ENCODE data around the gene MED12L. TPM values are rescaled to one million over a fixed set of nuclear protein-coding genes. Genes with fewer than 3 reads are reported as not detected.
"Not testable (repeated sequence)": the region's sequence is repeated elsewhere in the genome, so short reads cannot be mapped to it uniquely, and the experiment has no call there.

The MED12L gene
- total RNA-seq, 2 donors from 2014 or later: 4.4 to 5.8 TPM

DNA sequence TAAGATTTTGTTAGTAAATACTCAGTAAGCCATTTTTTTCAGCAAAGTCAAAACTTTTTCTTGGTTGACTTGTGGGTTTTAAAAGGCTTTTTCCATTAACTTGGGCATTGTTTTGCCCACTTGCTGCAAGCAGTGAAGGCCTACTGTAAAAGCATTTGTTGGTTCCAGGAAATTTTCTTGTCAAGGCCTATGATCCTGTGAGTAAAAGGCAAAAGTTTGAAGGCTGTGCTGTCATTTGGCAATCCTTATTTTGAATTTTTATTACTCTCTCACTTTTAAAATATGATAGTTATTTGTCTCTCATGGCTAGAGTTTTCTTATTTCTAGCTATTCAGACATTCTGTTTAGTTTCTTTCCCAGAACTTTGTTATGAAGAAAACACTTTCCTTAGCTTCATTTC is 286.1 kb downstream of the MED12L start:
- ATAC-seq (replicated peaks in 1 of 2): no peak
- DNase-seq: no peak
- no peak overlapping the region for H3K4me3 Mint-ChIP-seq
- no peaks in the 10 kb centered on the region for H3K9me3 Mint-ChIP-seq
- H3K36me3 Mint-ChIP-seq (ENCODE audit: insufficient read depth in 2 of 2): no peaks in the 10 kb centered on the region
- no peak overlapping the region for H3K27ac Mint-ChIP-seq
- H3K4me1 Mint-ChIP-seq (ENCODE audit: low read depth): no peaks in the 10 kb centered on the region
- H3K27me3 Mint-ChIP-seq (ENCODE audit: low read depth): no peaks in the 10 kb centered on the region

DNA sequence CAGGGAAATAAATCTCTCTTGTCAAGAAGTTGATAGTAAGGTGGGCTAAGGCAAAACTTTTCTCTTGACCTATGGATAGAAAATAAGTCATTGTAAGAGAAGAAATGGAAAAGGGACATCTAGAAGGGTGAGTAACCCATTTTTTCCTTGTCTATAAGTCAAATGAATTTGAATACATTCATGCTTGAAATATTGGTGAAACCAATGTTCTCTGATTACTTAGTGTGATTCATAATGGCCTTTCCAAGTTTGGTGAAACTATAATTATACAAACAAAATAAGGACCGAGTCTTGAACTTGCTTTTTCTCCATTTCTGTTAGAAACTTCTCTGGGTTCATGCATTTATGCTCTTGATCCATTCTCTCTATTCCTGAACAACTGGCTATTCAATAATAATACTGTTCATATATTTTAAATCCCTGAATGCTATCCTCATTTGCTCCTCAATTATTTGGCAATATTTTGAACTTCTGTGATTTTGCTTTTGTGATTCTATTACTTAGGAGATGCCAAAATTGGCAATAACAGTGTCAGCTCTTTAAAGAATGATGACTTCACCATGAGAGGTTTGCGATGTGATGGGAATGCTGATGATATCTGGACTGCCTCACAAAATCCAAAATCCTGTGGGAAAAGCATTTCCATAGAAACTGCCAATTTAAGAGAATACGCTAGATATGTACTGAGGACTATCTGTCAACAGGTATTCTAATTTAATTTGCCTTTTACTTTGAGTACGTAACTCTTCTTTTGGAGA is 286.8 kb downstream of the MED12L start:
- ATAC-seq (replicated peaks in 1 of 2): no peak
- H3K27me3 Mint-ChIP-seq (ENCODE audit: low read depth): no peaks in the 10 kb centered on the region
- no peak for DNase-seq
- no peak overlapping the region for H3K27ac Mint-ChIP-seq
- no peaks in the 10 kb centered on the region for H3K36me3 Mint-ChIP-seq (ENCODE audit: insufficient read depth in 2 of 2)
- no peak overlapping the region for H3K4me3 Mint-ChIP-seq
- no peaks in the 10 kb centered on the region for H3K4me1 Mint-ChIP-seq (ENCODE audit: low read depth)
- no peaks in the 10 kb centered on the region for H3K9me3 Mint-ChIP-seq

DNA sequence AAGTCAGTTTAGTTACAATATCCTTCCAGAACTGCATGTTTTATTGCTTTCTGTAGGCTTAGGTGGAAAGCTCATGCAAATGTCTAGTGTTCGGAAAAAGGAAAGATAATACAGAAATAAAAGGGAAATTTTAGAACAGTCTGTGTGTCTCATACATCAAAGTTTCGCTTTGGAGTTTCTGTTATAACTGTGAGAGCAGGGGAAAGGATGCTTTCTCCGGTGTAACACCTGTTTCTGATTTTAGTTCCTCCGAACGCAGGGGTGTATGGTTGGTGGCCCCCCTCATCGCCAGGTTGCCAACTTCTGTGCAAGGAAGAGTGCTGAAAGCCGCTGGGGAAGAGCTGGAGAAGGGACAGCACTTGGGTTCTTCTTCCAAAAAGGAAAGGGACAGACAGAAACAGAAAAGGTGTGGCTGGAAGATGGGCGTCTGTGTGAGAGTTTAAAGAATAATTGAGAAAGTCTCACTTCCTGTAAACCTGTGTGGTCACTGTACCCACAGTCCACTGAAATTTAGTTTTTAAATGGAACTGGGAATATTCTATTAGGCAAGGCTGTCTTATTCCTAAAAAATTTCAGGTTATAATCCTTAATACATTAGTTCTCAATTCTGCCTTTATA is 292.4 kb downstream of the MED12L start:
- Mint-ChIP-seq H3K36me3 (ENCODE audit: insufficient read depth in 2 of 2) (no peaks in the 10 kb centered on the region), H3K27me3 (ENCODE audit: low read depth) (no peaks in the 10 kb centered on the region), H3K4me1 (ENCODE audit: low read depth) (no peaks in the 10 kb centered on the region), H3K4me3 (no peak overlapping the region), H3K9me3 (no peaks in the 10 kb centered on the region), H3K27ac (no peak overlapping the region)
- ATAC-seq (replicated peaks in 1 of 2): no peak
- no peak for DNase-seq

DNA sequence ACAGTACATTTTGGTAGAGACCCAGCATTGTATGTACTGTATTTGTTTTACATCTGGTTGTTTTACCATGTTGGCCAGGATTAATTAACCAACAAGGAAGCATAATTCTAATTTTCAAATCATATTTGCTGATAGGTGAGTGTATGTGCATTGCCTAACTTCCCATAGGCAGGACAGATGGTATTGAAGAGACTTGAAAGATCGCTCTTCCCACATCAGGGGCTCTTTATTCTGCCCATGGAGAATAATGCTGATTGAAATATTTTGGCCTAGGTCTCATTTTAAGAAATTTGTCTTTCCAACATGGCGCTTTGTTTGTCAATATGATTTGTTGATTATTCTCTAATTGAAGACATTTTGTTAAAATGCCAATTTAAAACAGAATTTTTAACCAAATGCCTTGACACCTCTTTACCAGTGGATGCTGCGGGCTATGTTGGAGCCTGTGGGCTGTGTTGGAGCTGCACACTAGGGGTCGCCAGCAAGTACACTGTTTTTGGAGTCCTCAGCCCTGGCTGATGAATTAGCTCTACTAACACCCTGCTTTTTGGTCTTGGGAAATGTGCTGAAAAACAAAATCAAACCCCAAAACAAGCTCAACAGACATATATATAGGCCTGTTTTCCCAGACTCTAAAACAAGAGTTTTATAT is 293.7 kb downstream of the MED12L start:
- no peak overlapping the region for H3K4me3 Mint-ChIP-seq
- no peak for ATAC-seq (replicated peaks in 1 of 2)
- H3K27me3 Mint-ChIP-seq (ENCODE audit: low read depth): no peaks in the 10 kb centered on the region
- H3K27ac Mint-ChIP-seq: no peak overlapping the region
- no peaks in the 10 kb centered on the region for H3K9me3 Mint-ChIP-seq
- H3K4me1 Mint-ChIP-seq (ENCODE audit: low read depth): no peaks in the 10 kb centered on the region
- no peaks in the 10 kb centered on the region for H3K36me3 Mint-ChIP-seq (ENCODE audit: insufficient read depth in 2 of 2)
- DNase-seq: peak; percentile 8 to 12

DNA sequence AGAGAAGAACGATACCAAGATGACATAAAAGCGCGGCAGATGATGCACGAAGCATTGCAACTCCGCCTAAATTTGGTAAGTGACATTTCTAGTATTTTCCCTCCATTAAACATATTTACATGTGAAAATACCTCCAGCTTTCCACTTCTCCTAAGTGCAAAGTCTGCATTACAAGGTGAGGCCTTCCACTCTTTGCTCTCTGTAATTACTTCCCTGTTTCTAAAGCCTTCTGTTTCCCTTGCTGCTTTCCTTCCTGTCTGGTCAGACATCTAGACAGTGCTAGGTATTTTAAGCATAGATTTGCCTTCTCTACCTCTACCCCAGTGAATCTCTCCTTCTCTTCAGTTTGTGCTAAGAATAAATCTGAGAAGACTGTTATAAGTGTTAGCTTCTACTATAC is 297.2 kb downstream of the MED12L start:
- no peaks in the 10 kb centered on the region for H3K9me3 Mint-ChIP-seq
- ATAC-seq (replicated peaks in 1 of 2): no peak
- no peaks in the 10 kb centered on the region for H3K36me3 Mint-ChIP-seq (ENCODE audit: insufficient read depth in 2 of 2)
- H3K27me3 Mint-ChIP-seq (ENCODE audit: low read depth): no peaks in the 10 kb centered on the region
- no peak overlapping the region for H3K27ac Mint-ChIP-seq
- H3K4me3 Mint-ChIP-seq: no peak overlapping the region
- H3K4me1 Mint-ChIP-seq (ENCODE audit: low read depth): peaks cover 6% of the 10 kb centered on the region
- no peak for DNase-seq

DNA sequence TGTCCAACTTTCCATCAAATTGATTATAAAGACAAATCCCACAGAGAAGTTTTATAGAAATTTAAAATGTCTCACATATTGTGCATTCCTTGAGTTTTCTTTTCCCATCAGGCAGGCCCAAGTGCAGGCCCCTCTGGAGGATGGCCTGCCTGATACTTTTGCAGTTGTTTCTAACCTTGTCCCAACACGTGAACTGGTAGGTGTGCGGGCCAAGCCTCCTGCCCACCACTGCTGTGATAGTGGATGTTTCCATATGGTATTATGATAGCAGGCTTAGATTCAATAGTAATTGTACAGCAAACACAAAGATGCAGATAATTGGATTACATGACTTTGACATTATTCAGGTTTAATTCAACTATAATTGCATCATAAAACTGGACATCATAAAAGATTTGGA is 297.6 kb downstream of the MED12L start:
- no peak for ATAC-seq (replicated peaks in 1 of 2)
- no peak for DNase-seq
- Mint-ChIP-seq H3K27me3 (ENCODE audit: low read depth) (no peaks in the 10 kb centered on the region), H3K36me3 (ENCODE audit: insufficient read depth in 2 of 2) (no peaks in the 10 kb centered on the region), H3K4me3 (no peak overlapping the region), H3K9me3 (no peaks in the 10 kb centered on the region), H3K4me1 (ENCODE audit: low read depth) (peaks cover 6% of the 10 kb centered on the region), H3K27ac (no peak overlapping the region)

DNA sequence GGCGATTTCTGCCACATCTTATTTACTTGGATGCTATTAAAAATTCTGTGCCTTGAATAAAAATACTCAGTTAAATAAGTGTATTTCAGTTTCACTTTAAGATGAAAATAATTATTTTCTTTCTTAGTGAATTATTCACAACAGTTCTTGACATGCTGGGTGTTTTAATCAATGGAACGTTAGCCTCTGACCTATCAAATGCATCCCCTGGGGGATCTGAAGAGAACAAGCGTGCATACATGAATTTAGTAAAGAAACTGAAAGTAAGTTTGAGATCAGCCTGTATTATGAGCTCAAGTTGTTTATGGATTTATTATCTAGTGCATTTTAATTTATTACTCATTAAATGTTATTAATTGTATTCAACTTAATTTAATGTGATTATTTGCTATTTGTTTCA is 298.5 kb downstream of the MED12L start:
- H3K9me3 Mint-ChIP-seq: no peaks in the 10 kb centered on the region

DNA sequence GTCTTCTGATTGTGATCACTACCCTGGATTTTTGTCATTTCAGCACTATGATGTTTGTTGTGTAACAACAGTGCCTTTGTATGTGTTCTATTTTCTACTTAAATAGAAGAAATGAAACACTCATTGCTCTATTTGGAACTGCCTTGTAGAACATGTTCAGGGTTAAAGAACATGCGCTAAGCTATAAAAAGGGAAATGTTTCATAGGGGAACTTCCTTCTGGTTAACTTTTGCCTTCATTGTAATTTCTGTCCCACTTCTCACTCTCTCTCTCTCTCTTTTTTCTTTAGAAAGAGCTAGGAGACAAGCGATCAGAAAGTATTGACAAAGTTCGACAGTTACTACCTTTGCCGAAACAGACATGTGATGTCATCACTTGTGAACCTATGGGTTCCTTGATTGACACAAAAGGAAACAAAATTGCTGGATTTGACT is 299.3 kb downstream of the MED12L start, which contains the start of gene P2RY12:
Gene P2RY12, minus strand, starts transcription at position 13 of the 434 bp plus-strand sequence. CDS start 45,908 bp downstream, outside the sequence.
- peak within 1 kb of the TSS; percentile 30 to 41 for H3K4me3 Mint-ChIP-seq
- no peak within 1 kb of the TSS for H3K27ac Mint-ChIP-seq
- H3K27me3 Mint-ChIP-seq (ENCODE audit: low read depth): no peaks in the 10 kb centered on the region
- DNase-seq: no peak
- H3K4me1 Mint-ChIP-seq (ENCODE audit: low read depth): peaks cover 6% of the 10 kb centered on the region
- no peaks in the 10 kb centered on the region for H3K36me3 Mint-ChIP-seq (ENCODE audit: insufficient read depth in 2 of 2)
- ATAC-seq (replicated peaks in 1 of 2): no peak
- H3K9me3 Mint-ChIP-seq: no peaks in the 10 kb centered on the region

More for the DNA sequence above, 298.5 kb downstream of the MED12L start:
- DNase-seq (no peak), ATAC-seq (replicated peaks in 1 of 2) (no peak)
- H3K4me1 Mint-ChIP-seq (ENCODE audit: low read depth): peaks cover 6% of the 10 kb centered on the region
- H3K36me3 Mint-ChIP-seq (ENCODE audit: insufficient read depth in 2 of 2): no peaks in the 10 kb centered on the region
- H3K27me3 Mint-ChIP-seq (ENCODE audit: low read depth): no peaks in the 10 kb centered on the region
- no peak overlapping the region for H3K27ac Mint-ChIP-seq
- H3K4me3 Mint-ChIP-seq: no peak overlapping the region

DNA sequence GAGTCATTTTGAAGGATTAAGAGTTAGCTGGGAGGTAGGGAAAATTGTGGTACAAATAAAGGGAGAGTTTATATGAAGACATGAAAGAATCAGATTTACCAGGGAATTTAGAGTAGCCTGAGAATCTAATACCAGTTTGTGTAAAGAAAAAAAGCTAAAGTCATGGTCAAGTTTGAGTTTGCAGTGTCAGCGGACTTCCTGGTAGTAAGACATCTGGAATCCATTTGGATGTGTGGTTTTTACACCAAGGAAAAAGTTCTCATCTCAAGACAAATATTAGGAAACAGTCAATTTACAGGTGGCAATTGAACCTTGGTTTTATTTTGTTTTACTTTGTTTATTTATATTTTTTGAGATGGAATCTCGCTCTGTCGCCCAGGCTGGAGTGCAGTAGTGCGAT is 300.6 kb downstream of the MED12L start:
- H3K27me3 Mint-ChIP-seq (ENCODE audit: low read depth): no peaks in the 10 kb centered on the region
- no peaks in the 10 kb centered on the region for H3K36me3 Mint-ChIP-seq (ENCODE audit: insufficient read depth in 2 of 2)
- H3K4me3 Mint-ChIP-seq: no peak overlapping the region
- peaks cover 6% of the 10 kb centered on the region for H3K4me1 Mint-ChIP-seq (ENCODE audit: low read depth)
- no peak for ATAC-seq (replicated peaks in 1 of 2)
- H3K27ac Mint-ChIP-seq: no peak overlapping the region
- DNase-seq: no peak
- no peaks in the 10 kb centered on the region for H3K9me3 Mint-ChIP-seq

DNA sequence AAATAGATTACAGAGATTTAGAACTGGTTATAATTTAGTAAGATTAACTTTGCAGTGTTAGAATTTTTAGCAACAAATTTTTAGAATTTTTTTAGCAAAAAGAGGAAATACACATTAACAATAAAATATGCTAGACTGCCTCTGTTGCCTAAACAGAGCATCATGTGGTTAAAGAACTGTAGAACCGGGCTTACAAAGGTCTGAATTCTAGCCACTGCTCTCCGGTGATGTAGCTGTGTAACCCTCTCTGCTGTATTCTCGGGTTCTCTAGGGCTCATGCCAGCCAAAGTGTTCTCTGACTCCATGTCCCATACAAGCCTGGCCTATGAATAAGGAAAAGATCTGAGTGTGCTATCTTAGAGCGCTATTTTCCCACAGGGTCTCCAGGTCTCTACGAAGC is 302.0 kb downstream of the MED12L start:
- Mint-ChIP-seq H3K4me1 (ENCODE audit: low read depth) (peaks cover 6% of the 10 kb centered on the region), H3K36me3 (ENCODE audit: insufficient read depth in 2 of 2) (no peaks in the 10 kb centered on the region), H3K9me3 (no peaks in the 10 kb centered on the region), H3K4me3 (no peak overlapping the region), H3K27me3 (ENCODE audit: low read depth) (no peaks in the 10 kb centered on the region), H3K27ac (no peak overlapping the region)
- no peak for ATAC-seq (replicated peaks in 1 of 2)
- no peak for DNase-seq

DNA sequence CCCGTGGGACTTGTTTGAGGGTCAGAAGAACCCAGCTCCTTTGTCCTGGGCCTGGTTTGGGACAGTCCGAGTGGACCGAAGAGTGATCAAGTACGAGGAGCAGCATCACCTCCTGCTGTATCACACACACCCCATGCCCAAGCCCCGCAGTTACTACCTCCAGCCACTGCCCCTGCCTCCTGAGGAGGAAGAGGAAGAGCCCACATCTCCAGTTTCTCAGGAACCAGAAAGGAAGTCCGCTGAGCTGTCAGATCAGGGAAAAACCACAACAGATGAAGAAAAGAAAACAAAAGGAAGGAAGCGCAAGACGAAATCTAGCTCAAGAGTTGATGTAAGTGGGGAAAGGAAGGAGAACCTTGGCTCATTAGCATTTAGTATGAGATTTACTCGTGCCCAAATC is 302.4 kb downstream of the MED12L start:
- ATAC-seq (replicated peaks in 1 of 2) (no peak), DNase-seq (no peak)
- no peak overlapping the region for H3K27ac Mint-ChIP-seq
- H3K36me3 Mint-ChIP-seq (ENCODE audit: insufficient read depth in 2 of 2): no peaks in the 10 kb centered on the region
- H3K4me3 Mint-ChIP-seq: no peak overlapping the region
- no peaks in the 10 kb centered on the region for H3K9me3 Mint-ChIP-seq
- no peaks in the 10 kb centered on the region for H3K27me3 Mint-ChIP-seq (ENCODE audit: low read depth)
- H3K4me1 Mint-ChIP-seq (ENCODE audit: low read depth): peaks cover 6% of the 10 kb centered on the region

DNA sequence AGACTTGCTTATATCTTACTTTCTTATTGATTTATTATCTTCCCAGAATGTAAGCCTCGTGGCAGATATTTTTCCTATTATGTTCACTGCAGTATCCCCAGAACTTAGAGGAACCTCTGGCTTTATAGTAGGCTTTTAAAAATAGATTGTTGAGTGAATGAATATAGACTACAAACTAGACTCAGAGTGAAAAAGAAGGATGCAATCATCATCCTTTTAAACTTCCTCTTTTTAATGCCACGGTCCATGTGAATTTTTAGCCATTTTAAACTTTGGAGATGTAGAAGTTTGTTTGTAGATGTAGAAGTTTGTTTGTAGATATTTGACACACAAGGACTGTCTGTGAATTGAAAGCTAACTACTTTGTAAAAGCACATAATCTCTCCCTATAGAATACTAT is 306.3 kb downstream of the MED12L start:
- Mint-ChIP-seq H3K4me1 (ENCODE audit: low read depth) (no peaks in the 10 kb centered on the region), H3K9me3 (no peaks in the 10 kb centered on the region), H3K27me3 (ENCODE audit: low read depth) (no peaks in the 10 kb centered on the region), H3K4me3 (no peak overlapping the region), H3K27ac (no peak overlapping the region), H3K36me3 (ENCODE audit: insufficient read depth in 2 of 2) (no peaks in the 10 kb centered on the region)
- DNase-seq: no peak
- no peak for ATAC-seq (replicated peaks in 1 of 2)

DNA sequence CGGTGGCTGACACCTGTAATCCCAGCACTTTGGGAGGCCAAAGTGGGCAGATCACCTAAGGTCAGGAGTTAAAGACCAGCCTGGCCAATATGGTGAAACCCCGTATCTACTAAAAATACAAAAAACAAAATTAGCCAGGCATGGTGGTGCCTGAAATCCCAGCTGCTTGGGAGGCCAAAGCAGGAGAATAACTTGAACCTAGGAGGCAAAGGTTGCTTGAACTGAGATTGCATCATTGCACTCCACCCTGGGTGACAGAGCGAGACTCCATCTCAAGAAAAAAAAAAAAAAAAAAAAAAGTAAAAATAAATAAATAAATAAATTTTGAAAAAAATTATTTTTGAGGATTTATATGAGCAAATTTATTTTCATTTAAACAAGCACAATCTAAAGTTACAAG is 306.7 kb downstream of the MED12L start:
- not testable (repeated sequence) for DNase-seq; H3K9me3 Mint-ChIP-seq; H3K4me3 Mint-ChIP-seq; ATAC-seq (replicated peaks in 1 of 2); H3K36me3 Mint-ChIP-seq (ENCODE audit: insufficient read depth in 2 of 2); H3K27me3 Mint-ChIP-seq (ENCODE audit: low read depth); H3K4me1 Mint-ChIP-seq (ENCODE audit: low read depth); H3K27ac Mint-ChIP-seq

Measured in activated T-cell treated with anti-CD3 and anti-CD28 coated beads, Interleukin-2, amount 50 U/mL, for 72 hours (primary cell).